Activated naive CD8-positive, alpha-beta T cell treated with anti-CD3 and anti-CD28 coated beads for 36 hours (primary cell): Measurements from ENCODE around the gene TLX1. TPM values are rescaled to one million over a fixed set of nuclear protein-coding genes. Genes with fewer than 3 reads are reported as not detected.

Experiments used
- DNase-seq: peaks from one replicate; pipeline ENCODE4 v3.0.0; 2021
- H3K27ac Mint-ChIP-seq: one replicate; pipeline ENCODE4 v1.8.0; 2022; ENCODE audit warnings: mild to moderate bottlenecking, moderate library complexity, mixed read lengths
- H3K27me3 Mint-ChIP-seq: one replicate; pipeline ENCODE4 v1.8.0; 2022; ENCODE audit warnings: mild to moderate bottlenecking, mixed read lengths
- H3K36me3 Mint-ChIP-seq: one replicate; pipeline ENCODE4 v1.8.0; 2021; ENCODE audit warnings: mild to moderate bottlenecking, mixed read lengths
- H3K4me1 Mint-ChIP-seq: one replicate; pipeline ENCODE4 v1.8.0; 2021; ENCODE audit warnings: mixed read lengths
- H3K4me3 Mint-ChIP-seq: one replicate; pipeline ENCODE4 v1.8.0; 2022; ENCODE audit warnings: mild to moderate bottlenecking, moderate library complexity, mixed read lengths
- H3K9me3 Mint-ChIP-seq: one replicate; pipeline ENCODE4 v1.8.0; 2022; ENCODE audit warnings: mixed read lengths
- total RNA-seq, 2 experiments: library from RNA; stranded (reverse); gene quantifications; one replicate each; pipeline ENCODE4 v1.2.3, GENCODE V29; 2021

The TLX1 gene
- total RNA-seq, 2 experiments from 2014 or later = not detected

GRCh38 chr10:101122270-101123084, 8.6 kb upstream of the TLX1 start:
- H3K27me3 Mint-ChIP-seq = peaks cover 65% of the 10 kb centered on the region
- H3K9me3 Mint-ChIP-seq = no peaks in the 10 kb centered on the region

GRCh38 chr10:101123085-101123814, 7.8 kb upstream of the TLX1 start:
- peaks cover 23% of the 10 kb centered on the region for H3K4me1 Mint-ChIP-seq
- no peaks in the 10 kb centered on the region for H3K36me3 Mint-ChIP-seq
- no peak overlapping the region for H3K4me3 Mint-ChIP-seq
- H3K27ac Mint-ChIP-seq = no peak overlapping the region
- no peaks in the 10 kb centered on the region for H3K9me3 Mint-ChIP-seq
- DNase-seq = no peak
- H3K27me3 Mint-ChIP-seq = peaks cover 68% of the 10 kb centered on the region

More at GRCh38 chr10:101122270-101123084, 8.6 kb upstream of the TLX1 start:
- Mint-ChIP-seq H3K4me1 (peaks cover 23% of the 10 kb centered on the region), H3K36me3 (no peaks in the 10 kb centered on the region), H3K27ac (no peak overlapping the region), H3K4me3 (no peak overlapping the region)
- no peak for DNase-seq

- DNase-seq = no peak
- H3K27me3 Mint-ChIP-seq = peaks cover 75% of the 10 kb centered on the region
- H3K4me3 Mint-ChIP-seq = peak overlapping the region; percentile 11
- H3K27ac Mint-ChIP-seq = no peak overlapping the region
- H3K4me1 Mint-ChIP-seq = peaks cover 23% of the 10 kb centered on the region
- no peaks in the 10 kb centered on the region for H3K36me3 Mint-ChIP-seq
- no peaks in the 10 kb centered on the region for H3K9me3 Mint-ChIP-seq
These were observed 7.1 kb upstream of the TLX1 start for GRCh38 chr10:101123815-101124617.

GRCh38 chr10:101124933-101125332, 6.2 kb upstream of the TLX1 start:
- Mint-ChIP-seq H3K9me3 (no peaks in the 10 kb centered on the region), H3K36me3 (no peaks in the 10 kb centered on the region), H3K4me3 (no peak overlapping the region), H3K27ac (no peak overlapping the region), H3K4me1 (peaks cover 23% of the 10 kb centered on the region), H3K27me3 (peaks cover 84% of the 10 kb centered on the region)
- DNase-seq = no peak

GRCh38 chr10:101126684-101127628, 4.1 kb upstream of the TLX1 start:
- Mint-ChIP-seq H3K36me3 (no peaks in the 10 kb centered on the region), H3K4me3 (no peak overlapping the region), H3K4me1 (peaks cover 15% of the 10 kb centered on the region), H3K9me3 (no peaks in the 10 kb centered on the region), H3K27me3 (peaks cover 83% of the 10 kb centered on the region), H3K27ac (no peak overlapping the region)
- no peak for DNase-seq

GRCh38 chr10:101130141-101130540, 959 bp upstream of the TLX1 start:
- Mint-ChIP-seq H3K4me1 (peaks cover 16% of the 10 kb centered on the region), H3K27me3 (peaks cover 88% of the 10 kb centered on the region), H3K4me3 (no peak overlapping the region), H3K9me3 (no peaks in the 10 kb centered on the region), H3K27ac (no peak overlapping the region), H3K36me3 (no peaks in the 10 kb centered on the region)
- DNase-seq = no peak

- Mint-ChIP-seq H3K4me3 (no peak overlapping the region), H3K27ac (no peak overlapping the region), H3K4me1 (peaks cover 25% of the 10 kb centered on the region), H3K27me3 (peaks cover 88% of the 10 kb centered on the region), H3K36me3 (no peaks in the 10 kb centered on the region), H3K9me3 (no peaks in the 10 kb centered on the region)
- DNase-seq = no peak
These were observed 999 bp downstream of the TLX1 start for GRCh38 chr10:101131962-101132635.

- Mint-ChIP-seq H3K4me3 (no peak overlapping the region), H3K4me1 (peaks cover 30% of the 10 kb centered on the region), H3K9me3 (no peaks in the 10 kb centered on the region), H3K27ac (no peak overlapping the region), H3K36me3 (no peaks in the 10 kb centered on the region), H3K27me3 (peaks cover 90% of the 10 kb centered on the region)
- DNase-seq = no peak
These were observed 1.8 kb downstream of the TLX1 start for GRCh38 chr10:101132636-101133473.

- Mint-ChIP-seq H3K27me3 (peaks cover 93% of the 10 kb centered on the region), H3K27ac (no peak overlapping the region), H3K4me1 (peaks cover 33% of the 10 kb centered on the region), H3K36me3 (no peaks in the 10 kb centered on the region), H3K4me3 (peak overlapping the region; percentile 25), H3K9me3 (no peaks in the 10 kb centered on the region)
- DNase-seq = no peak
These were observed 2.6 kb downstream of the TLX1 start for GRCh38 chr10:101133489-101134298.

- Mint-ChIP-seq H3K9me3 (no peaks in the 10 kb centered on the region), H3K27ac (no peak overlapping the region), H3K36me3 (no peaks in the 10 kb centered on the region), H3K4me1 (peaks cover 39% of the 10 kb centered on the region), H3K4me3 (peak overlapping the region; percentile 65), H3K27me3 (peaks cover 93% of the 10 kb centered on the region)
- no peak for DNase-seq
These were observed 3.4 kb downstream of the TLX1 start for GRCh38 chr10:101134299-101135127.

GRCh38 chr10:101135141-101136006, 4.3 kb downstream of the TLX1 start:
- no peak for DNase-seq
- Mint-ChIP-seq H3K27ac (no peak overlapping the region), H3K27me3 (peaks cover 92% of the 10 kb centered on the region), H3K4me1 (peaks cover 41% of the 10 kb centered on the region), H3K4me3 (peak overlapping the region; percentile 65), H3K36me3 (no peaks in the 10 kb centered on the region), H3K9me3 (no peaks in the 10 kb centered on the region)
